Pancreas (tissue), 10 donors: ENCODE results near the gene FABP1. TPM values are rescaled to one million over a fixed set of nuclear protein-coding genes. Genes with fewer than 3 reads are reported as not detected.

Source experiments
- ATAC-seq, 4 donors: fragments of 200-7000 bp; cut with Tn5 transposase; one replicate each; pipeline versions ENCODE4 v1.8.0 to v1.9.1; 2020; ENCODE audit warnings: mild to moderate bottlenecking in 4 of 4, moderate library complexity in 4 of 4
- DNase-seq, 6 donors: peaks; one replicate each; pipeline ENCODE4 v3.0.0-alpha.2; 2020
- FAIRE-seq: peaks from 2 replicates; lab custom pipeline; 2012; peaks lifted over from hg19 to GRCh38; lab: Jason Lieb, UNC
- H3K27ac ChIP-seq, 4 donors: fragments of 200-600 bp; sonication (generic); 1 replicate in 3 of 4; 2 replicates in 1 of 4; pipeline versions ENCODE4 v1.5.0 to v1.8.0; 2020
- H3K27me3 ChIP-seq, 4 donors: fragments of 200-600 bp; one replicate each; pipeline ENCODE4 v1.8.0; 2021
- H3K36me3 ChIP-seq, 3 donors: fragments of 200-600 bp; sonication (generic) in 1 of 3; one replicate each; pipeline versions ENCODE4 v1.5.0 to v1.8.0; 2020 to 2021
- H3K4me1 ChIP-seq, 3 donors: fragments of 200-600 bp; one replicate each; pipeline ENCODE4 v1.8.0; 2021
- H3K4me3 ChIP-seq, 4 donors: fragments of 200-600 bp; sonication (generic) in 2 of 4; one replicate each; pipeline versions ENCODE4 v1.5.0 to v1.8.0; 2020 to 2021
- H3K9me3 ChIP-seq, 4 donors: fragments of 200-600 bp; one replicate each; pipeline ENCODE4 v1.8.0; 2021
- WGBS, 2 donors: extraction: QIAGEN DNeasy Blood & Tissue Kit; methylation state at CpG; one replicate each; pipeline ENCODE4 v1.1.7; 2013; 5-methylcytosine and 5-hydroxymethylcytosine counted together
- intact Hi-C, 3 donors: fragments of 100-400 bp; cut with DNase I; formaldehyde crosslinking; loops; one replicate each; pipeline versions ENCODE4 v1.11.1 to v1.14.2; 2022
- polyA plus RNA-seq, 2 donors: library from polyadenylated mRNA; stranded (reverse); fragments of 200-250 nt; gene quantifications; one replicate each; pipeline ENCODE4 v1.2.3, GENCODE V29; 2013
- total RNA-seq, 6 donors: library from RNA; stranded (reverse); fragmentation: NEBNext Ultra II Directional in 4 of 6; extraction: Animal tissue kit (Norgen Biotek cat#: 25700) in 4 of 6; gene quantifications; one replicate each; pipeline versions ENCODE4 v1.2.1 to v1.2.4, GENCODE V29; 2021 to 2023
- TF ChIP-seq, protein P1 (sequence below), 4 donors: fragments of 200-600 bp; sonication (generic) in 3 of 4; IDR thresholded peaks; one replicate each; pipeline versions ENCODE4 v1.5.0 to v1.8.0; 2021; ENCODE audit warnings: antibody characterized with exemption in 4 of 4
- donor health status: healthy with polysubstance abuse.
- donor health status: DM: no; HTN: no; CAD: no; lungs with moderate emphysema.
- donor health status: DM: no; HTN: no; CAD: no.
- donor health status: control.
- donor health status: control.
- donor health status: Bipolar disorder and iron deficiency.
- donor health status: DM: yes; HTN: yes; CAD: no.
- donor health status: DM: no; HTN: no; CAD: no.
- donor health status: DM: no; HTN: no; CAD: no.
- donor health status: DM: yes; HTN: yes; CAD: no.

FABP1 gene
- total and polyA plus RNA-seq, 8 donors: 0.85 to 2.1 (median 1.0) TPM; not detected in 5

DNA sequence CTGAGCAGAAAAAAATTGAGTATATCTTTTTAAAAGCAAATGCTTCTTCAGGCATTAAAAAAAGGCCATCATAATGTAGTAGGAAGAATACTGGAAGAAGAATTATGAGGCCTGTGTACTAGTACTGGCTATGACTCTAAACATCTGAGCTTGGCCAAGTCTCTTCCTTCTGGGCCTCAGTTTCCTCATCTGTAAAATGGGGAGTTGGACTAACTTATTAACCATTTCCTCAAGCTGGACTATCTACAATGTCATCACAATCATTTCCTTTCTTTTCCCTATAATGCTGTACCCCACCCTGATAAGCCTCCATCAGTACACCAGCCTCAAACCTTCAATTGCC, 29.3 kb downstream of the FABP1 start:
- H3K36me3 ChIP-seq: no peaks in the 10 kb centered on the region
- no peak for ATAC-seq
- FAIRE-seq: no peak
- no peak for DNase-seq
- H3K27ac ChIP-seq: no peak overlapping the region
- TF ChIP-seq, protein P1, sequence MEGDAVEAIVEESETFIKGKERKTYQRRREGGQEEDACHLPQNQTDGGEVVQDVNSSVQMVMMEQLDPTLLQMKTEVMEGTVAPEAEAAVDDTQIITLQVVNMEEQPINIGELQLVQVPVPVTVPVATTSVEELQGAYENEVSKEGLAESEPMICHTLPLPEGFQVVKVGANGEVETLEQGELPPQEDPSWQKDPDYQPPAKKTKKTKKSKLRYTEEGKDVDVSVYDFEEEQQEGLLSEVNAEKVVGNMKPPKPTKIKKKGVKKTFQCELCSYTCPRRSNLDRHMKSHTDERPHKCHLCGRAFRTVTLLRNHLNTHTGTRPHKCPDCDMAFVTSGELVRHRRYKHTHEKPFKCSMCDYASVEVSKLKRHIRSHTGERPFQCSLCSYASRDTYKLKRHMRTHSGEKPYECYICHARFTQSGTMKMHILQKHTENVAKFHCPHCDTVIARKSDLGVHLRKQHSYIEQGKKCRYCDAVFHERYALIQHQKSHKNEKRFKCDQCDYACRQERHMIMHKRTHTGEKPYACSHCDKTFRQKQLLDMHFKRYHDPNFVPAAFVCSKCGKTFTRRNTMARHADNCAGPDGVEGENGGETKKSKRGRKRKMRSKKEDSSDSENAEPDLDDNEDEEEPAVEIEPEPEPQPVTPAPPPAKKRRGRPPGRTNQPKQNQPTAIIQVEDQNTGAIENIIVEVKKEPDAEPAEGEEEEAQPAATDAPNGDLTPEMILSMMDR (IDR thresholded peaks at IDR 0.05): no peak
- no peak overlapping the region for H3K4me3 ChIP-seq
- no peaks in the 10 kb centered on the region for H3K27me3 ChIP-seq
- H3K9me3 ChIP-seq: no peaks in the 10 kb centered on the region
- H3K4me1 ChIP-seq: no peaks in the 10 kb centered on the region
- intact Hi-C loops: no loop called here

DNA sequence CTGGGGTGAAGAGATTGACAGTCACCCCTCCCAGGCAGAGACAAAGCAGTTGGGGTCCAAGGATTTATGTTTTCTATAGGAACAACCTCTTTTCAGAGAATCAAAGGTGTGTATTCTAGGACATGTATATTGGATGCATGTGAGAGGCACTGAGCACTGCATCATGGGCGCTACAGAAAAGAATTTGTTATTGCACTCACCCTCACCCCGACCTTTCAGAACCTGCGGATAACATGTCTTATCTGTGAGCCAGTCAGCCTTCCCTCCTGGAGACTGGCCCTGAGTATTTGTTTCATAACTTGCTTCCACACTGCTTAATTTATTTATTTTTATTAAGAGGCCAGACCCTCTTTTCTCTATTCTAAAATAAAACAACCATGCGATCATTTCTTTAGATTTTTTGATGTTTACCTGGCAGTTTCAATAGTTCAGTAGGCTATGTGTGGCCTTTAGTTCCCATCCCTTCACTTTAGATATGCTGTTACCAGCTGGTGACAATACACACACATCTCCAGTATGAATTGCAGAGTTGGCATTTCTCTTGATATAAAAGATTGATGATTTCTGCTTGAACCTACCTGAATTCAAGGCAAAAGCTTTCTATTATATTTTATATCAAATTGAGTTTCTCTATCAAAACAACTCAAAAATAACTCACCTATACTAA, 29.8 kb downstream of the FABP1 start:
- no peak for DNase-seq
- no peaks in the 10 kb centered on the region for H3K36me3 ChIP-seq
- no peaks in the 10 kb centered on the region for H3K4me1 ChIP-seq
- ATAC-seq: no peak
- no peaks in the 10 kb centered on the region for H3K27me3 ChIP-seq
- H3K9me3 ChIP-seq: no peaks in the 10 kb centered on the region
- H3K27ac ChIP-seq: no peak overlapping the region
- 41 to 49% methylated on average over 4 of the region's 4 CpGs for WGBS, 2 donors
- no peak for FAIRE-seq
- no peak overlapping the region for H3K4me3 ChIP-seq
- intact Hi-C loops: no loop called here
- TF ChIP-seq, protein P1 (IDR thresholded peaks at IDR 0.05): no peak

DNA sequence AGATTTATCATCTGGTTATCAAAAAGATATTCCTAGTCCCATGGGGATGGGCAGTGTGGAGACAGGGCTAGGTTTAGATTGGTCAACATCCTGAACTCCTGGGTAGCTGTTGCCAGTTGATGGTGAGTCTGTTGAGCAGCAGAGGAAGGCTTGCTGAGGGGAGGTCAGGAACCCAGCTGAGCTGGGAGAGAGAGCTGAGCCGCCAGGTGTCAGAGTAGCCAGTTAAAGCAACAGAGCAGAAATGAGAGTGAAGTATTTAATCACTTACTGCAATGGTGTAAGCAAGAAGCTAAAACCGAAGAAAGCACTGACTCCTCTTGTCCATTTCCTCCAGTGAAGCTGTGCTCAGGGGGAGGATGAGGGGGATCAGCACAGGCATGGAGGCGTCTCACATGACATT, 30.7 kb downstream of the FABP1 start:
- H3K27ac ChIP-seq: no peak overlapping the region
- no peaks in the 10 kb centered on the region for H3K4me1 ChIP-seq
- intact Hi-C loops: no loop called here
- H3K36me3 ChIP-seq: no peaks in the 10 kb centered on the region
- FAIRE-seq (no peak), DNase-seq (no peak), ATAC-seq (no peak)
- H3K27me3 ChIP-seq: no peaks in the 10 kb centered on the region
- 68 to 70% methylated on average over 3 of the region's 3 CpGs for WGBS, 2 donors
- H3K4me3 ChIP-seq: no peak overlapping the region
- H3K9me3 ChIP-seq: no peaks in the 10 kb centered on the region
- TF ChIP-seq, protein P1 (IDR thresholded peaks at IDR 0.05): no peak

- no peaks in the 10 kb centered on the region for H3K27me3 ChIP-seq
- ATAC-seq: no peak
- WGBS, 2 donors: 64 to 80% methylated on average over 5 of the region's 5 CpGs
- no peak overlapping the region for H3K27ac ChIP-seq
- no peak overlapping the region for H3K4me3 ChIP-seq
- TF ChIP-seq, protein P1 (IDR thresholded peaks at IDR 0.05): no peak
- no peaks in the 10 kb centered on the region for H3K4me1 ChIP-seq
- no peaks in the 10 kb centered on the region for H3K9me3 ChIP-seq
- no peaks in the 10 kb centered on the region for H3K36me3 ChIP-seq
- no peak for FAIRE-seq
- intact Hi-C loops: no loop called here
- no peak for DNase-seq
Measured at GRCh38 chr2:88096708-88097107, 31.2 kb downstream of the FABP1 start.

DNA sequence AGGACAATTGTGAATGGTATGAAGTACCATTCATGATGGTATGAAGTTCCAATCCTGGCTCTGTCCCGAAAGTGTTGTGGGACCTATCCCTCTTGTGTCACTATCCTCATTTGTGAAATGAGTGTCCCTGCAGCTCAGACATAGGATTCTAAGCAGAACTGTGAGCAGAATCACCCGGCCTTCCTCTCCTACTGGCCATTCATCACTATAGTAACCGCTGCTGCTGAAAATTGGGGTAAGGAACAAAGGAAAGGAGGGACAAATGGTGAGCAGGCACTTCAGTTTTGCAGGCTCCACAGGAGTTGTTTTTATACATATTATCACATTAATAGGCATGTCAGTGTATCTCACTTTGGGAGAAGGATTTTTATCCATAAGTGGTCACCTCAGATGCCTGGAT, 32.8 kb downstream of the FABP1 start:
- Histone ChIP-seq H3K4me3 (no peak overlapping the region), H3K9me3 (no peaks in the 10 kb centered on the region), H3K27ac (no peak overlapping the region), H3K27me3 (no peaks in the 10 kb centered on the region), H3K36me3 (no peaks in the 10 kb centered on the region), H3K4me1 (no peaks in the 10 kb centered on the region)
- ATAC-seq: no peak
- no peak for FAIRE-seq
- TF ChIP-seq, protein P1 (IDR thresholded peaks at IDR 0.05): no peak
- intact Hi-C loops: no loop called here
- WGBS, 2 donors: 78 to 80% methylated on average over 3 of the region's 3 CpGs
- no peak for DNase-seq
